Measurements from ENCODE around the gene CRYGS. TPM values are rescaled to one million over a fixed set of nuclear protein-coding genes. Genes with fewer than 3 reads are reported as not detected.

CRYGS gene
- total RNA-seq, 1 experiment from 2014 or later = 4.3 TPM

GRCh38 chr3:186571644-186572013 lies 27.4 kb upstream of the CRYGS start:
- Histone ChIP-seq H2AFZ (ENCODE audit: low read depth, low read length, poor library complexity, severe bottlenecking) (no peak overlapping the region), H3K79me2 (ENCODE audit: insufficient read depth, low read length) (peaks cover 62% of the 10 kb centered on the region), H4K20me1 (ENCODE audit: insufficient read depth) (0 out of 2 replicates have a peak, but pooled peaks cover 3% of the 10 kb centered on the region), H3K9ac (ENCODE audit: low read length) (peak overlapping the region; percentile 98), H3K36me3 (ENCODE audit: control insufficient read depth in 1 of 2, insufficient read depth in 2 of 2, low read length in 2 of 2) (peaks cover 25 to 35% of the 10 kb centered on the region in 2 experiments), H3K4me2 (ENCODE audit: low read length) (peak overlapping the region; percentile 92), H3K9me3 (ENCODE audit: control insufficient read depth in 1 of 2, insufficient read depth in 1 of 2, low read depth in 1 of 2, low read length in 2 of 2) (no peaks in the 10 kb centered on the region), H3K4me1 (ENCODE audit: control insufficient read depth in 1 of 2, insufficient read depth in 2 of 2, low read length in 2 of 2) (peaks cover 11 to 27% of the 10 kb centered on the region in 2 experiments), H3K9me2 (ENCODE audit: insufficient read depth) (no peaks in the 10 kb centered on the region), H3K27ac (ENCODE audit: low read depth, low read length) (no peak overlapping the region), H3K27me3 (ENCODE audit: insufficient read depth, low read length) (no peaks in the 10 kb centered on the region), H3K4me3 (replicated peaks in 1 of 2; ENCODE audit: low read depth in 1 of 2, low read length in 2 of 2) (peak overlapping the region; percentile 87 to 94)
- ChIA-PET RAD21 (ENCODE audit: low non-redundant PET in 1 of 2, low total read pairs in 2 of 2, uncharacterized antibody in 2 of 2, unreplicated experiment in 2 of 2) (no interaction called here), CTCF (no interaction called here), POLR2A (interaction anchor here (1.6 kb wide), 1 partner anchor 46 kb away, joined by 4 read pairs; no protein-coding TSS in a partner anchor)
- BruUV-seq (replicated peaks) = no TSS peak
- no peak for DNase-seq (ENCODE audit: low read depth, low spot score)
- ATAC-seq = no peak
- TF ChIP-seq TCF7L2 (IDR thresholded peaks at IDR 0.05; ENCODE audit: borderline replicate concordance, extremely low read depth, insufficient read depth, insufficient read length) = no peak
- no peak for TF ChIP-seq SIN3A (IDR thresholded peaks at IDR 0.05; ENCODE audit: low read depth)
- TF ChIP-seq SRF (IDR thresholded peaks at IDR 0.05; ENCODE audit: low read depth) = no peak
- TF ChIP-seq CTCF (IDR thresholded peaks at IDR 0.05 in 2 of 3, conservative IDR thresholded peaks at IDR 0.05 in 1 of 3; ENCODE audit: borderline replicate concordance in 1 of 3, insufficient read depth in 1 of 3, low read depth in 2 of 3, low read length in 2 of 3) = no peak
- no peak for TF ChIP-seq POLR2AphosphoS5 (IDR thresholded peaks at IDR 0.05; ENCODE audit: low read depth, low read length)
- TF ChIP-seq CEBPB (IDR thresholded peaks at IDR 0.05; ENCODE audit: low read depth) = no peak
- TF ChIP-seq SP1 (IDR thresholded peaks at IDR 0.05; ENCODE audit: low read depth) = no peak
- no peak for TF ChIP-seq ZNF274 (IDR thresholded peaks at IDR 0.05; ENCODE audit: low read depth, low read length)
- TF ChIP-seq FOSL1 (IDR thresholded peaks at IDR 0.05; ENCODE audit: low read depth) = no peak
- intact Hi-C loops (cut with micrococcal nuclease) = loop anchor here (2.0 to 5.0 kb wide), 2 partner anchors 181 to 463 kb away; partner anchors contain the start of gene ETV5

Measured in HCT116 (cell line).